ENCODE results near the gene CLIP3.
"Not testable (repeated sequence)": the region's sequence is repeated elsewhere in the genome, so short reads cannot be mapped to it uniquely, and the experiment has no call there.

Gene CLIP3

DNA sequence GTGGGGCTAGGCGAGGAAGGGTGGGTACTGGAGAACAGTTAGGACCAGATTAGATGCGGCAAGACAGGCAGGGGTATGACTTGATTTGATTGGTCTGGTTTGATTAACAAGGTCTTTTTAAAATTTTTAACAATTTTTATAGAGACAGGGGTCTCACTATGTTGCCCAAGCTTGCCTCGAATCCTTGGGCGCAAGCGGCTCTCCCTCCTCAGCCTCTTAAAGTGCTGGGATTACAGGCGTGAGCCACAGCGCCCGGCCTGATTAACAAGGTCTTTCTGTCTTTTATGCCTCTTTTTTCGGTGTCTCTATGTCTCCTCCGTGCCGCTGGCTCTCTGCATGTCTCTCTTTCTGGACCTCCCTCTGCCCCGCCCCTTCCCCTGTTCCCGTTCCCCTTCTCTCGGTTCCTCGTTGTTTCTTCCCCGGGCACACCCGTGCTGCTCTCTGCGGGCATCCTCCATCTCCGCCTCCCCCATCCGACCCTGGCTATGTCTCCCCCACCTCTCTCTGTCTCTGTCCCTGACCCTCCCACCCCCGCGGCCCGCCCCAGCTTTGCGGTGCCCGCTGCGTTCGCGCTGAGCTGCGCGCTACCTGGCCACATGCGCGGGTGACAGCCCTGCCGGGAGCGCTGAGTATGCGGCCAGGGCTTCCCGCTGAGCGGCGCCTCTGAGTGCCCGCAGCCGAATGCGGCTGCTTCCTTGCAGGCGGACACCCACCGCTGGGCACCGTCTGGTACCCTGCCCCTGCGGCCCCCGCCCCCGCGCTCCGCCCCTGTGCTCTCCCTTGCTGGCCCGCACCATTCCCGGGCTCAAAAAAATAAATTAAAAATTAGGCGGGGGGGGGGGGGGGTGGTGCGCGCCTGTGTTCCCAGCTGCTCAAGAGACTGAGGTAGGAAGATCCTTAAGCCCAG is 45.8 kb downstream of the CLIP3 start:
- no peak for TF ChIP-seq CTCF (conservative IDR thresholded peaks at IDR 0.05; ENCODE audit: low read depth, low read length)
- no peak for DNase-seq (ENCODE audit: low read depth)
- H3K4me3 ChIP-seq (ENCODE audit: low read length), result peak overlapping the region; percentile 33

- no peak for DNase-seq (ENCODE audit: low read depth)
- H3K4me3 ChIP-seq (ENCODE audit: low read length), result no peak overlapping the region
- no peak for TF ChIP-seq CTCF (conservative IDR thresholded peaks at IDR 0.05; ENCODE audit: low read depth, low read length)
These were observed 46.6 kb downstream of the CLIP3 start for GRCh38 chr19:35986111-35986510.

DNA sequence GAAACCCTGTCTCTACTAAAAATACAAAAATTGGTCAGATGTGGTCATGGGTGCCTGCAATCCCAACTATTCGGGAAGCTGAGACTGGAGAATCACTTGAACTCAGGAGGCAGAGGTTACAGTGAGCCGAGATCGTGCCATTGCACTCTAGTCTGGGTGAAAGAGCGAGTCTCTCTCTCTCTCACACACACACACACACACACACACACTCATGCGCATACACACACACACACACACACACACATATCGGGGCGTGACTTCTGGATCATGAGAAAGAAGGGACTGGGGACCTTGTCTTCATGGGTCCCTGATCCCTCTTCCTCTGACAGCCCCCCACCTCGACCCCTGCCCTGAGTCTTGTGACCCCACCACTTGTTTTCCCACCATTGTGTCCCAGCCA is 49.5 kb downstream of the CLIP3 start:
- DNase-seq (ENCODE audit: low read depth), result no peak
- H3K4me3 ChIP-seq (ENCODE audit: low read length), result no peak overlapping the region
- no peak for TF ChIP-seq CTCF (conservative IDR thresholded peaks at IDR 0.05; ENCODE audit: low read depth, low read length)

DNA sequence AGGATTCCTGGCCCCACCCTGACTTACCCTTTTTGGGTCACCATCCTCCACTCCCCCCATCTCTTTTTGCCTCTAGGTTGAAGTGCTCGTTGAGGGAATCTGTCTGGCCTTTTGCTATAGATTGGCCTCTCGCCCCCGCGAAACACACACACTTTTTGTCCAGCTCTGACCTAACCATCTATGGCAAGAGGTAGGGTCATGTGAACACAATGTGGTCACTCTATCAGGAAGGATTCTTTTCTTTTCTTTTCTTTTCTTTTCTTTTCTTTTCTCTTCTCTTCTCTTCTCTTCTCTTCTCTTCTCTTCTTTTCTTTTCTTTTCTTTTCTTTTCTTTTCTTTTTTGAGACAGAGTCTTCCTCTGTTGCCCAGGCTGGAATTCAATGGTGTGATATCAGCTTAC is 51.7 kb downstream of the CLIP3 start:
- not testable (repeated sequence) for H3K4me3 ChIP-seq (ENCODE audit: low read length); DNase-seq (ENCODE audit: low read depth)

- no peak overlapping the region for H3K4me3 ChIP-seq (ENCODE audit: low read length)
- no peak for DNase-seq (ENCODE audit: low read depth)
- TF ChIP-seq CTCF (conservative IDR thresholded peaks at IDR 0.05; ENCODE audit: low read depth, low read length), result no peak
These were observed 53.8 kb downstream of the CLIP3 start for GRCh38 chr19:35978832-35979365.

GRCh38 chr19:35978271-35978670 is 54.4 kb downstream of the CLIP3 start:
- TF ChIP-seq CTCF (conservative IDR thresholded peaks at IDR 0.05; ENCODE audit: low read depth, low read length), result no peak

DNA sequence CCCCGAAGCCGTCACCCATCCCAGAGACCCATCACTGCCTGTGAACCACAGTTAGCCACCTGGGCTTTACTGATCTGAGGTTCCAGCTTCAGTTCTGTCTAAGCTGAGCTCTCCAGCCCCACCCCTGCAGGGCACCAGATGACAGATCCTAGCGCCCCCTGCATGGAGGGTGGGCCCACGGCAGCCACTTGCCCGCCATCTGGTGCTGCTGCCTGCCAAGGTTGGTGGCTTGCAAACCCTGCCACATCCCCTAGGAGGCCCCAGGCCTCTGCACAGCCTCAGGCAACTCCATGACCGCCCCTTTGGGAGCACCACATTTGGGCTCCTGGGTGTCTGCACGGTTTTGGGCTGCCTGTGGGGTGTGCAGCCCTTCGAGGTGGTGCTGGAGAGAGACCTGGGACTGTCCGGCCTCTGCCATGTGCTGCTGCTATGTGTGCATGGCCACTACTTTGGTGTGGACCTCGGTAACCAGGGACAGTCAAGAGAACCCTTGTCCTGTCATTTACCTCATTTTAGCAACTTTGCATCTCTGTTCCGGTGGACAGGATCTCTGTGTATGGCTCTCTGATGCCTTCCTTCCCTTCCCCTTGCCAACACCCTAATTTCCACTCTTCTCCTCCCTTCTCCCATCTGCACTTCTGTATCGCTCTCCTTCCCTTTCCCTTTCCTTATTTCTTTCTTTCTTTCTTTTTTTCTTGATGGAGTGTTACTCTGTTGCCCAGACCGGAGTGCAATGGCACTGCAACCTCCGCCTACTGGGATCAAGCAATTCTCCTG is 55.0 kb downstream of the CLIP3 start:
- no peak overlapping the region for H3K4me3 ChIP-seq (ENCODE audit: low read length)
- TF ChIP-seq CTCF (conservative IDR thresholded peaks at IDR 0.05; ENCODE audit: low read depth, low read length), result peak; percentile 14
- no peak for DNase-seq (ENCODE audit: low read depth)

More at GRCh38 chr19:35978271-35978670, 54.4 kb downstream of the CLIP3 start:
- no peak overlapping the region for H3K4me3 ChIP-seq (ENCODE audit: low read length)
- no peak for DNase-seq (ENCODE audit: low read depth)
